ENCODE data around the gene PANX2.
"Not testable (repeated sequence)": the region's sequence is repeated elsewhere in the genome, so short reads cannot be mapped to it uniquely, and the experiment has no call there.

PANX2 gene

DNA sequence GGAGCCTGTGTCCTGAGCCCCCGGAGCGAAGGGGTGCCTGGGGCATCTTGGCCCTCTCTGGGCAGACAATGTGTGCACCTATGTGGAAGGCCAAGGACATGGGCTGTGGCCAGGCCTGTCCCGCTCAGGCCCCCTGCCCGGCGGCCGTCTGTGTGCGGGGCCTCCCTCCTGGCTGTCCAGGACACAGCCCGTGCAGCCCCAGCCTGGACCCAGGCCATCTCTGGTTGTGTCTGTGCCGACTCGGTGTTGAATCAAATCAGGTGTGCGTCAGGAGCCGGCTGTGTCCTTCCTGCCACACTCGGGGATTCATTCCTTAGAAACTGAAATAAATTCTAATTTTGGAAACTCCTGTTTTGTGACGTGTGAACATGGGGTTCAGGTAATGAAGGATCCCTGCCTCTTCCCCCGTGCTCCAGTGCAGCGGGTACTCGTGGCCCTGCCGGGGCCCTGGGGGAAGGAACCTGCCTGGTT, 28.8 kb downstream of the PANX2 start:
- no peak for DNase-seq (ENCODE audit: low read depth)

DNA sequence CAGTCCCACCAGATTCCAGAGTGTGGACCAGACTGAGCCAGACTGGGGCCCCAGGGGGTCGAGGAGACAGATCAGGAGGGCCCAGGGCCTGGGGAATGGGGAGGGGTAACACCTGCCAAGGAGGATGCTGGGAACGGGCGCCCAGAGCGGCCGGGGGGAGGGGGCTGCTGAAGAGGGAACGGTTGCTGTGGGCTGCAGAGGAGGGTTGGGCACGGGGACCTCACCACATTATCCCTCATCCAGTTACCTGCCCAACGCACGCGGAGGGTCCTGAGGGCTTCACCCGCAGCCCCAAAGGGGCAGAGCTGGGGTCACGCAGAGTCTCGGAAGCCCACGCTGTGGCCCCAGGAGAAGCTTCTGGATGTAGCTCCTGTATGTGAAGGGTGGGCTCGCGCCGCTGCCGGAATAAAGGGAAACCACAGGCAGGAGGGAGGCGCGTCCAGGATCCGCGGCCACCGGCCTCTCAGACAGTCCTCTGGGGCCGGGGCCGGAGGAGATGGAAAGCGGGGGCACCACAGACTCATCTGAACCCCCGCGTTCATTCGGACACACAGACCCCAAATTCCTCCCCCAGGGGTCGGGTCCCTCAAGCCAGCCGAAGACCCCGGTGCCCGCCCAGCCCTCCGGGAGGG, 29.4 kb downstream of the PANX2 start:
- no peak for DNase-seq (ENCODE audit: low read depth)

DNA sequence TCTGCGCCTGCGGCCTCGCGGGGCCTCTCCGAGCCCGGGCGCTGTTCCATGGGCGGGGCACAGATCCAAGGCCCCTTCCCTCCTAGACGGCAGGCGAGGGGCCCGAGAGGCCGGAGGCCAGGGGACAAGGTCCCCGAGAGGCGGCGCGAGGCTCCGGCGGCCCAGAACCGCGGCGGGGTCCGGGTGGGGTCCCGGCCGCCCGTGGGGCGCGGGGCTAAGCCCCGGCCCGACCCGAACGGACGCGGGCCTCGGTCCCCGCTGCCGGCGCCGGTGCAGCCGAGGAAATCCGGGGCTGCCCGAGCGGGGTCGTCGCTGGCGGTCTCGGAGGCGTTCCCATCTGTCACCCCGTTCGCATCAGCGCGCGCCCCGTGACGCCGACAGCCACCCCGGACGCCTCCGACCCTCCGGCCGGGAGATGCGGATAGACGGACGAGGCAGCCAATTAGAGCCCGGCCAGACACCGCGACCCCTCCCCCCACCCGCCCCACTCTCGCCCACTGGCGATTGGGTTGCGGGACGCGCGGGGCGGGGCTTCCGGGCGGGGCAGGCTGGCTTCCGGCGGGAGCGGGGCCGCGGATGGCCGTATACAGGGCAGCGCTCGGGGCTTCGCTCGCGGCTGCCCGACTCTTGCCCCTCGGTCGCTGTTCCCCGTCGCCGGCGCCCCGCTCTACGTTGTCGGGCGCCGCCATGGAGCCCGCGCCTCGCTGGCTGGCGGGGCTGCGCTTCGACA, 30.1 kb downstream of the PANX2 start, which contains the start of gene SELENOO:
SELENOO (plus strand) TSS at position 551 of the 730 bp plus-strand sequence; CDS start at position 577, 26 bp downstream.
- DNase-seq (ENCODE audit: low read depth) = peak; percentile 73

GRCh38 chr22:50201191-50202129, 30.9 kb downstream of the PANX2 start:
- no peak for DNase-seq (ENCODE audit: low read depth)

- DNase-seq (ENCODE audit: low read depth) = no peak
Measured at GRCh38 chr22:50202130-50202666, 31.7 kb downstream of the PANX2 start.

DNA sequence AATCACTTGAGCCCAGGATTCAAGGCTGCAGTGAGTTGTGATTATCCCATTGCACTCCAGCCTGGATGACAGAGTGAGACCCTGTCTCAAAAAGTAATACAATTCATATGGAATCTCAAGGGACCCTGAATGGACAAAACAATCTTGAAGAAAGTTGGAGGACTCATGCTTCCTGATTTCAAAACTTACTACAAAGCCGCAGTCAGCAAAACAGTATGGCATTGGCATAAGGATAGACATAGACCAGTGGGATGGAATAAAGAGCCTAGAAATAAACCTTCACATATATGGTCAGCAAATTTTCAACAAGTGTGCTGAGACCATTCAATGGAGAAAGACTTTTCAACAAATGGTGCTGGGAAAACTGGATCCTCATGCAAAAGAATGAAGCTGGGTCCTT, 32.8 kb downstream of the PANX2 start:
- DNase-seq (ENCODE audit: low read depth) = no peak

DNA sequence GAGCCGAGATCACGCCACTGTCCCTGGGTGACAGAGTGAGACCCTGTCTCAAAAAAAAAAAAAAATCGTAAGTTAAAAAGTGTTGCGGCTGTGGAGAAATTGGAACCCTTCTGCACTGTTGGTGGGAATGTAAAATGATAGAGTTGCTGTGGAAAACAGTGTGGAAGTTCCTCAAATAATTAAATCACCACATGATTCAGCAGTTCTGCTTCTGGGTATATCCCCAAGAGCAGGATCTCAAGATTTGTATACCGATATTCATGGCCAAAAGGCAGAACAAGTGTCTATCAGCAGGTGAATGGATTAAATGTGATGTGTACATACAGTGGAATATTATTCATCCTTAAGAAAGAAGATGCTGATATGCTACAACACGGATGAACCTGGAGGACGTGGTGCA, 34.0 kb downstream of the PANX2 start:
- no peak for DNase-seq (ENCODE audit: low read depth)

DNA sequence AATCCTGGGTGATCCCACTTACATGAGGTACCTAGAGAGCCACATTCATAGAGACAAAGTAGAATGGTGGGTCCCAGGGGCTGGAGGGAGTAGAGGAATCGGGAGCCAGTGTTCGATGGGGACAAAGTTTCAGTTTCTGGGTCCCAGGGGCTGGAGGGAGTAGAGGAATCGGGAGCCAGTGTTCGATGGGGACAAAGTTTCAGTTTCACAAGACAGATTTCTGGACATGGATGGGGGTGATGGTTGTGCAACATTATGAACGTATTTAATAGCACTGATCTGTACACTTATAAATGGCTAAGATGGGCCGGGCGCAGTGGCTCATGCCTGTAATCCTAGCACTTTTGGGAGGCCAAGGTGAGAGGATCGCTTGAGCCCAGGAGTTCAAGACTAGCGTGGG, 34.5 kb downstream of the PANX2 start:
- DNase-seq (ENCODE audit: low read depth) = not testable (repeated sequence)

DNA sequence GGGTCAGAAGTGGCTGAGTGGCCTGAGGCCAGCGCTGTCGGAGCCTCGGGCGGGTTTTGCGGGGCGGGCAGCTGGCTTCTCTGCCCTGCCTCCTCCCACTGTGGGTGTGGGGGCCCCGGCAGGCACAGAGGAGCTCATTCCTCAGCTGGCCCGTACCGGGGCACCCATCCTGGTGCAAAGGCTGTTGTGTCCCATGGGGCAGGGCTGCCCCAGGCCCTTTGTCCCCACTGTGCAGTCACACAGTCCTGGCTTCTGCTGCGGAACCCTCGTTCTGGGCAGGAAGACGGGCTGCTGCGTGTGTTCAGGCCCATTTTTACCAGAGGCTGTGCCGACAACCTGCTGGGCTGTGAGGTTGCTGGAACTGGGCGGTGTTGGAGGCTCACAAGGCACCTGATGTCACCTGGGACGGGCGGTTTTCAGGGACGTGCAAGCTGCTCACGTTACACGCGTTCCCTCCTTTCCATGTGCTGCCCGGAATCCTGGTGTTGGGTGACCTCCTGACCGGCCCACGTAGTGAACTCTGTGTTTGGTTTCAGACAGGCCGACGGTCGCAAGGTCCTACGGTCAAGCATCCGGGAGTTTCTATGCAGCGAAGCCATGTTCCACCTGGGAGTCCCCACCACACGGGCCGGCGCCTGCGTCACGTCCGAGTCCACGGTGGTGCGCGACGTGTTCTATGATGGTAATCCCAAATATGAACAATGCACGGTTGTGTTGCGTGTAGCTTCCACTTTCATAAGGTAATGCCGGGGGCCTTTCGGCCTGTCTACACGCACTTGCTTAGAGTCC, 35.4 kb downstream of the PANX2 start:
- DNase-seq (ENCODE audit: low read depth) = no peak

DNA sequence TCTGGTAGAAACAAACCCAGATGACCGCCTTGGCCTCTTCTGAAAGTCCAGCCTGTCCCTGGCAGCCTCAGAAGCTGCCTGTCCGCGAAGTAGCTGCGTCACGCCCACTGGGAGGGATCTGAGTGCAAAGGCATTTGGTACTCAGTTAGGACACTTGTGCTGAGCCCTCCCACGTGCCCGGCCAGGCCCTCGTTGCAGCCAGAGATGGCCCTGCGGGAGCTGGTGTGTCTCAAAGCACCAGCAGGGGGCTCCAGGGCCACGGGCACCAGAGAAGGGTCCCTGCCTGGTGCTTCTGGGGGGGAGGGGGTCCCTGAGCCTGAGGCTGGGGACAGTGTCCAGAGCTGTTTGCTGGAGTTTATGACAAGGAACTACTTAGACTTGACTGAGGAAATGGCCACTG, 36.1 kb downstream of the PANX2 start:
- peak; percentile 45 for DNase-seq (ENCODE audit: low read depth)

DNA sequence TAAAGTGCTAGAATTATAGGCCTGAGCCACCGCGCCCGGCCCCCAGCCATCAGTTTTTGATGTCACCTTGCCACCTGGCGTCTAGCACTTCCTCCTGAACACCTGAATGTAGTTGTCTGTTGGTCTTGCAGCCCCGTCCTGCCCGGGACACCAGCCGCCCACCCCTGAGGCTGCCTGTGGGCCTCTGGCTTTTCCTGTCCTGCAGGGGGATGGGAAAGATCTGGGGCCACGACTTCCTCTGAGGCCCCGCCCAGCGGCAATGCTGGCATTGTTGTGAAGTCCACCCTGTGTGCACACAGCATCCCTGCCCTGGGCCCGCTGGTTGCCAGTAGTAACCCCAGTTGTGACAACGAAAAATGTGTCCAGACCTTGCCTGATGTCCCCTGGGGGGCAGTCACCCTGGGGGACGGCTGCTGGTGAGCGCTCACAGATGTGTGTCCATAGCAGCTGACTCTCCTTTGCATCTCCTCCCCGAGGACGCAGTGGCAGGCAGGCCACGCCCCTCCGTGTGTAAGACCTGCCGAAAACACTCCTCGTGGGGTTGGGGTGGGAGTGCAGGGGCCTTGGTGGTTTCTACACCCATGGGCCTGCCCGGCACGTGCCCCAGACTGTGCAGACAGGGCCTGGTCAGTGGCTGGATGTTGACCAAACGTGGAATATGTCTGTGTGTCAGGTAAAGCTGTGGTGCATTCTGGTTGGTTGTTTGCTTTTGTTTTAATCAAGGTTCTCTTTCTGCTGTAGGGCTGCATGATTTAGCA, 37.0 kb downstream of the PANX2 start:
- no peak for DNase-seq (ENCODE audit: low read depth)

DNA sequence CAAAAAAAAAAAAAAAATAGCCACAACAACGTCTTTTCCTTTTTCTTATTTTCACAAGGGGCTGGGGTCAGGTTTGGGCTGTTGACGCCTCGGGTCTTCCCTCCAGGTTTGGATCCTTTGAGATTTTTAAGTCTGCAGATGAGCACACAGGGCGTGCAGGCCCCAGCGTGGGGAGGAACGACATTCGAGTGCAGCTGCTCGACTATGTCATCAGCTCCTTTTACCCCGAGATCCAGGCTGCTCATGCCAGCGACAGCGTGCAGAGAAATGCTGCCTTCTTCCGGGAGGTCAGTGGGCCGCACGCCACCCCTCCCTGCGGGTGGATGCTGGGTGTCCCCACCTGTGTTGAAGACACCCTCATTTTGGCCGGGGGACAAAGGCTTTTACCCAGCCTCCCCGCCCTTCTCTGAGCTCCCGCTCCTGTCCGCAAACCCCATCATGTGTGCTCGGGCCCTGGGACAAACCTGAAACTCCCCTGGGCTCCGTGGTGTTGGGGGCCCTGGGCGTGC, 38.0 kb downstream of the PANX2 start:
- DNase-seq (ENCODE audit: low read depth) = no peak

GRCh38 chr22:50208939-50209892, 38.7 kb downstream of the PANX2 start:
- DNase-seq (ENCODE audit: low read depth) = no peak

GRCh38 chr22:50209893-50210292, 39.4 kb downstream of the PANX2 start:
- peak; percentile 52 for DNase-seq (ENCODE audit: low read depth)

DNA sequence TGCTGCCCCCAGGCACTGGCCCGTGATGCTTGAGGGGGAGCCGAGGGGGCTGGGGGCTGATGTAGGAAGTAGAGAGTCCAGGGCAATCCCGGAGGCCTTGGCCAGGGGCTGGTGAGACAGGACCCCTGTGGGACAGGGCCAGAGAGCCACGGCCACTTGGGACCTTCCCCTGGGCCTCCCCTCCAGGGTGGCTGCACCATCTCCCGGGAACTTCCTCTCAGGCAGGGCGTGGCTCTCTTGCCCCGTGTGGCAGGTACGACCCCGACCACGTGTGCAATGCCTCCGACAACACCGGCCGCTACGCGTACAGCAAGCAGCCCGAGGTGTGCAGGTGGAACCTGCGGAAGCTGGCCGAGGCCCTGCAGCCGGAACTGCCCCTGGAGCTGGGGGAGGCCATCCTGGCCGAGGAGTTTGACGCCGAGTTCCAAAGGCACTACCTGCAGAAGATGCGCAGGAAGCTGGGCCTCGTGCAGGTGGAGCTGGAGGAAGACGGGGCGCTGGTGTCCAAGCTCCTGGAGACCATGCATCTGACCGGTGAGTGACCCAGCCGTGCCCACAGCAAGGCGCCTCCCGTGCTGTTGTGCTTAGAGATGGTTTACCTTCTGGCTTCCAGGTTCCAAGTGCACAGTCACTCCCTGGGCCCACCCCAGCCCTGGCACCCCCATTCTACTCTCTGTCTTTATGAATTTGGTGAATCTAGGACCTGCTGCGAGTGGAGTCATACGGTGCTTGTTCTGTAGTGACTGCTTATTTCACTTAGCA, 40.0 kb downstream of the PANX2 start:
- DNase-seq (ENCODE audit: low read depth) = no peak

DNA sequence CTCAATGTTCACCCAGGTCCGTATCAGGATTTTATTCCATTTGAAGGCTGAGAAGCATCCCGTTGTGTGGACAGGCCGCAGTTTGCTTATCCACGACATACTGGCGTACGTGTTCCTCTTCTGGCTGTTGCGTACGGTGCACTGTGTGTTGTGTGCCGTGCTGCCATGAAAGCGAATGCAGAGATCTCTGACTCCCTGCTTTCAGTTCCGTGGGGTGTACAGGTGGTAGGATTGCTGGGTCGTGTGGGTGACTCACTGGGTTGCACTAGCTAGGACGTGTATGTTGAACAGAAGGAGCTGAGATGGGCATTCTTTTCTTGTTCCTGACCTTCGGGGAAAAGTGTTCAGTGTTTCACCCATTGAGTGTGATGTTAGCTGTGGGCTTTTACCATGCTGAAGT, 40.6 kb downstream of the PANX2 start:
- no peak for DNase-seq (ENCODE audit: low read depth)

DNA sequence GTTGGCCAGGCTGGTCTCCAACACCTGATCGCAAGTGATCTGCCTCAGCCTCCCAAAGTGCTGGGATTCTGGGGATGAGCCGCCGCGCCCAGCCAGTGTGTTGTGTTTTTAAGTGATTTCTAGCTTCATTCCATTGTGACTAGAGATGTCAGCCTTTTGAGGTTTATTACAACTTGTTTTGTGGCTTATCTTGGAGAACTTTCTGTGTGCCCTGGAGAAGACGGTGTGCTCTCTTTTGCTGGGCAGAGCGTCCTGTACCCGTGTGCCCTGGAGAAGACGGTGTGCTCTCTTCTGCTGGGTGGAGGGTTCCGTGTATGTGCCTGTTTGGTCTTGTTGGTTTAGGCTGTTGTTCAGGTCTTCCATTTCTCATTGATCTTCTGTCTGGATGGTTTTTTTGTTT, 42.7 kb downstream of the PANX2 start:
- DNase-seq (ENCODE audit: low read depth) = no peak

DNA sequence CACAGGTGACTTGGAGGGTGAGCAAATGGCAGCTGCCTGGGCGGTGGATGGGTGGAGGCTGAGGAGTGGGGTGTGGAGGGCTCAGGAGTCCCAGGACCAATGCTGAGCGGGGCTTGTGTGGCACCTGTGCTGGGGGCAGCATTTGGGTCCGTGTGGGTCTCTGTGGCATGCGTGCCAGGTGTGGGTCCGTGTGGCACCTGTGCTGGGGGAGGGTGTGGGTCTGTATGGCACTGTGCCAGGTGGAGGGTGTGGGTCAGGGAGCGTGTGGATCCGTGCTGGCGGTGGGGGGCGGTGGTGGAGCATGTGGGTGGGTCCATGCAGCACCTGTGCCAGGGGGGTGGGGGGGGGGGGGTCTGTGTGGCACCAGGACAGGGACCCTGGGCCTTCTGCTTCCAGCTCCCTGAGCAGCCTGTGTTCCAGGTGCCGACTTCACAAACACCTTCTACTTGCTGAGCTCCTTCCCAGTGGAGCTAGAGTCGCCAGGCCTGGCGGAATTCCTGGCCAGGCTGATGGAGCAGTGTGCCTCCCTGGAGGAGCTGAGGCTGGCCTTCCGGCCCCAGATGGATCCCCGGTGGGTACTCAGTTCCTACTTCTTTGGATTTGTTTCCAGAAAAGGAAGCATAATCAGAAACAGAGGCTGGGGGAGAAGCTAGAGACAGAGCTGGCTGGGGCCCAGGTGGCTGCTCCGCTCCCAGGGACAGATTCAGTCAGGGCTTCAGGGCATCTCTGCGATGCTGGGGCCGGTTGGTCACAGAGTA, 44.9 kb downstream of the PANX2 start:
- no peak for DNase-seq (ENCODE audit: low read depth)
